Measurements from ENCODE around the gene SERPINA1. TPM values are rescaled to one million over a fixed set of nuclear protein-coding genes. Genes with fewer than 3 reads are reported as not detected.

SERPINA1 gene
- total and polyA plus RNA-seq, 2 of the 13 experiments (the other 11 are each of a cell fraction or from before 2014, with no cell fraction given) = 3,266 to 11,015 TPM

DNA sequence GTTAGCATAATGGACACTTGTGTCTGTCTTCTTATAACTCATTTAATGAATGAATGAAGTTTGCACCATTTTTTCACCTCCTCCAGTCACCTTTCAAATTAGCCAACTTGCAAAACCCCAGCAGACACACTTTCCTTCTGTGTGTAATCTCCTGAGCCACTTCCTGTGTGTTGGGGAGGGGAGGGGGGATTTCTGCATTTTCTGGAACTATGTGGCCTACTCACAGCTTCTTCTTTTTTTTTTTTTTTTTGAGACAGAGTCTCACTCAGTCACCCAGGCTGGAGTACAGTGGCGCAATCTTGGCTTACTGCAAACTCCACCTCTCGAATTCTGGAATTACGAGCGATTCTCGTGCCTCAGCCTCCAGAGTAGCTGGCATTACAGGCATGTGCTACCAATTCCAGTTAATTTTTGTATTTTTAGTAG is 4.1 kb upstream of the SERPINA1 start (continued):
- TF ChIP-seq ZNF180 (CRISPR knock-in tag; IDR thresholded peaks at IDR 0.05; ENCODE audit: borderline replicate concordance, low read depth) (no peak), ETV5 (CRISPR knock-in tag; IDR thresholded peaks at IDR 0.05; ENCODE audit: borderline replicate concordance) (peak; percentile 77), XRCC5 (optimal IDR thresholded peaks at IDR 0.05; ENCODE audit: low read length) (peak; percentile 24), ZBTB7B (CRISPR knock-in tag; IDR thresholded peaks at IDR 0.05) (no peak)

DNA sequence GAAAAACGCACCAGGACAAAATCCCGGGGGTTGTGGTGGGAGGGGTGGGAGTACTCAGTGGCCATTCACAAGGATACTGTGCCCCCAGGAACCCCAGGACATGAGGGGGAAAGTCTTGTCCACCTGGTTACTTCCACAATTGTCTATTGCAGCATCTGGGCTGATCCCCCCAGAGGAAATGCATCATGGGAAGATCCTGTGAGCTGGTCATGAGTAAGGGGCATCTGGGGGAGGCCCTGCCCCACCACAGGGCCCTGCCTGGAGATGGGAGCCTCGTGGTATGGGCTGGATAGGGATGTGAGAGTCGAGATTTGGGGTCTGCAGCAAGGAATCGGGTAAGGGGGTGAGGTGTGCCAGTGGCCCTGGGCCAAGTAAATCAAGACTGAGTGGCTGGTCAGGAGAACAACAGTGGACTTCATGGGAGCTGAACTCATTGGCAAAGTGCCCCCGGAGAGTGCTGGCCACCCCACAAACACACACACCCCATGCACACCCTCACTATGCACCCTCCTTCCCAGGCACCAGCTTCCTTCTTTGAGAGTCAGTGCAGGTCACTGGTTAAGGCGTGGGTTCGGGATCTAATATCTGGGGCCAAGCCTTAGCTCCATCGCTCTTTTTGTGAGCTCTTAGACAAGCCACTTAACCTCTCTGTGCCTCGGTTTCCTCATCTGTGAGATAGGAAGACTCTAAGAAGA is 3.0 kb upstream of the SERPINA1 start:
- Histone ChIP-seq H3K9ac (ENCODE audit: insufficient read depth, low read depth, low read length) (no peak overlapping the region), H3K27me3 (ENCODE audit: control insufficient read depth in 1 of 2, insufficient read depth in 2 of 2, low read length in 2 of 2) (no peaks in the 10 kb centered on the region; a peak in 1 of 5 replicates), H3K4me2 (ENCODE audit: low read depth, low read length) (no peak overlapping the region), H4K20me1 (ENCODE audit: insufficient read depth, low read length) (peaks cover 11% of the 10 kb centered on the region), H3K27ac (ENCODE audit: extremely low read length, insufficient read depth, low read length) (peak overlapping the region; percentile 87), H3K36me3 (replicated peaks in 1 of 2; ENCODE audit: control insufficient read depth in 1 of 2, insufficient read depth in 2 of 2, low read length in 2 of 2) (peaks cover 0 to 5% of the 10 kb centered on the region in 2 experiments; a peak in 1 of 5 replicates), H3K4me3 (replicated peaks in 1 of 3; ENCODE audit: insufficient read depth in 1 of 3, low read depth in 2 of 3, low read length in 3 of 3) (no peak overlapping the region), H3K9me3 (ENCODE audit: low read length) (no peaks in the 10 kb centered on the region), H3K79me2 (ENCODE audit: insufficient read depth, low read length) (peaks cover 36% of the 10 kb centered on the region), H3K4me1 (ENCODE audit: insufficient read depth, low read length) (peaks cover 81% of the 10 kb centered on the region), H2AFZ (ENCODE audit: low read length) (no peak overlapping the region)
- no peak for ATAC-seq
- ChIA-PET CTCF (ENCODE audit: low intra/inter-chr PET ratio, low total read pairs) (no interaction called here), POLR2A (interaction anchor here (0.9 to 7.4 kb wide), 8 partner anchors 7 to 99 kb away, joined by 3 to 180 read pairs (median 4); partner anchors contain the start of gene SERPINA10)
- no peak for DNase-seq (ENCODE audit: low spot score)
- in situ Hi-C loops (cut with HindIII; ENCODE audit: extremely low pct_ligation_motif_present, low pct_unique_long_range_greater_than_20kb) = no loop called here
- TF ChIP-seq ZNF143 (CRISPR knock-in tag; IDR thresholded peaks at IDR 0.05) (peak; percentile 75), TP53 (CRISPR knock-in tag; conservative IDR thresholded peaks at IDR 0.05) (no peak), MAFF (IDR thresholded peaks at IDR 0.05; ENCODE audit: low read depth, low read length) (no peak), HNRNPLL (IDR thresholded peaks at IDR 0.05; ENCODE audit: low read depth, low read length, poor library complexity, severe bottlenecking) (no peak)
- WGBS (ENCODE audit: low lambda C conversion rate) = 91% methylated on average over 8 of the region's 10 CpGs
- BruUV-seq (replicated peaks) = no TSS peak
- no peak for FAIRE-seq
- intact Hi-C loops (cut with micrococcal nuclease; ENCODE audit: unreplicated experiment) = no loop called here
